ENCODE results near the gene DEAF1.

DEAF1 gene

DNA sequence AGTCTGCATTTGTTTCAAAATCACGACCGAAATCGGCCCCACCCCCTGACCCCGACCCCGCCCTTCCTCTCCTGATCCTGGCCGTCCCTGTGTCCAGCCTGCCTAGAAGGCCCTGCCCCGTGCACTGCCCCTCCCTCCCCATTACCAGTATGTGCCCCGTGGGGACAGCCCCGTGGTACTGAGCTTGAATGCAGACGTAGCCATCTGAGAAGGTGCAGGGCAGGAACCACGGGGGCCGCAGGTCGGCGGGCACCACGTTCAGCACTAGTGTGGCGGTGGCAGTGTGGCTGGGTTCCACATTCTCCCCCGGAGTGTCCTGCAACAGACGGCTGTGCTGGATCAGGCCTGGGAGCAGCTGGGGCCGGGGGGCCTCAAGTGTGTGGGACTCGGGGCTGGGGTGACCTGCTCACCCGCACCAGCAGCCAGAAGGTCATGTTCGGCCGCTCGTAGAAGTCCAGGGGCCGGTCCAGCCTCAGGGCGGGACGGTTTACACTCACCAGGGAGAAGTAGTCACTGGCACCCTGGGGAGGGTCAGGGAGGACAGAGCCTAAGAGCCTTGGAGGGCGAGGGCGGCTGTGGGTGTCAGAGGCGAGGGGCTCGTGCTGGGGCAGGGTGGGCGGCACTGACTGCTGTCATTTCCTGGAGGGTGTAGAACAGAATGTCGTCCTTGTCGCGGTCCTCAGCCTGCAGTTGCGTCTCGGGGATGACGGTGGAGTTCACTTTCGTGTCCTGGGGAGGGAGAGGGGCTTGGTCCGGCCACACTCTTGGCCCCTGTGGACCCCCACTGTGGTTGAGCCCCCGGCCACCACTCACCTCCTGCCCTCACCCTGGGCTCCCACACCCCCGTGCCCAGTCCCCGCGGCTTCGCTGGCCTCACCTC lies 73.8 kb downstream of the DEAF1 start:
- ATAC-seq, result no peak

DNA sequence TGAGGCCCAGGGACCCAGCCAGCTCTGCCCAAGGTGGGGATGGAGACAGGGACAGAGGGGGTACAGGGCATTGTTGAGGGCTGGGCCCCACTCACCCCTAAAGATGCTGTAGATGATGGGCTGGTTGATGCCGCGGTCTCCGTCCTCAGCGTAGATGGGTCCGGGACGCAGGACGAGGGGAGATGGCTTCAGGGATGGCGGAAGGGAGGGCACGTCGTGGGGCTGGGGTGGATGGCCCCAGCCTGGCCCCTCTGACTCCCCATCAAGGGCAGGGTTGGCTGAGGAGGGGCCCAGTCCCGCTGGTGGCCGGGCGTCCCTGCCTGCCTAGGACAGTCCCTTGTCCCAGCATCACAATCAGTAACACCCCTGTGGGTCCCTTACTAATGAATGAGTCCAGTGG lies 74.8 kb downstream of the DEAF1 start:
- no peak for ATAC-seq

DNA sequence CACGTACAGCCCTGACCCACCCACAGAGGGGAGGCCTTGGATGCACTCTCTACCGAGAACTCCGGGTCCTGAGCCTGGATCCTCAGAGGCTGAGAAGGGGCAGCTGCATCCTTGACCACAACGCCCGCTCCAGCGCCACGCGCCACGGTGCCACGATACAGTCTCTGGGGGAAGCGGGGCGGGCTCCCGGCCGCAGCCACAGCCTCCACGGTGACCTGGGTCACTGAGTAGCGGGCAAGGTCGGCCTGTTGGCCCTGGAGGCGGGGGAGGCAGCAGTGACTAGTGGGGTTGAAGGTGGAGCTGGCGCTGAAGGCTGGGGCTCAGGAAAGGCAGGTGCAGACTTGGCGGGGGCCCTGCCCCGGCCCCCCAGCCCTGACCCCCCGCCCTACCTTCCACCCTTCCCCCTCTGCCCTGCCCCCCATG lies 75.4 kb downstream of the DEAF1 start:
- ATAC-seq, result no peak

DNA sequence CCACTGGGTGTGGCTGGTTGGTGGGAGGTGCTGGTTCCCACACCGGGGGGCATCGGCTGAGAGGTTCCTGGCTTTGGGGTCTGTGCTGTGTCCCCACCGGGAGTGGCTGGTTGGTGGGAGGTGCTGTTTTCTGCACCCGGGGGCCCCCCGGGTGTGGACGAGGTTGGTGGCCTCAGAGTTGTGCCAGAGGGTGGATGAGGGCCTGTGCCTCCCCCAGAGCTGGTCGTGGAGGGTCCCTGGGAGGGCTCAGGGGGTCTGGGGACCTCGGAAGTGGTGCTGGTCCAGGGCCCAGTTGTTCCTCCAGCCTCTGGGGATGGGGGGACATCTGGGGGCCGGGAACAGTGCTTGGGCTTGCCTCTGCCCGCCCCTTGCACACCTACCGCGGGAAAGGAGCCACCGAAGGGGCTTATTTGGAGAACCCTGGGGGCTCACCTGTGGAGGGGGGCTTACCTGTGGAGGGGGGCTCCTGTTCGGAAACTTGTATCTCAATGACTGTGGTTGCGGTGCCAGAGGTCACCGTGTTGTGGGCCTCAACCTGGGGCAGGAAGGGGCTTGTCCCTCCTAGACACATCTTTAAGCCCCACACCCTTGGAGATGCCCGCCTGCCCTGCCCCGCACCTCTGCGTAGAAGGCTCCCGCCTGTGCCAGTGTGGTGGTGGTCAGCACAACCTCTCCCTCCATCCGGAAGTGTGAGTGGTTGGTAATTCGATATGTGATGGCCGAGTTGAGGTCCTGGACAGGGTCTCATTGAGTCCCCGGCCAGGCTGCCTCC lies 76.0 kb downstream of the DEAF1 start:
- ATAC-seq, result no peak

DNA sequence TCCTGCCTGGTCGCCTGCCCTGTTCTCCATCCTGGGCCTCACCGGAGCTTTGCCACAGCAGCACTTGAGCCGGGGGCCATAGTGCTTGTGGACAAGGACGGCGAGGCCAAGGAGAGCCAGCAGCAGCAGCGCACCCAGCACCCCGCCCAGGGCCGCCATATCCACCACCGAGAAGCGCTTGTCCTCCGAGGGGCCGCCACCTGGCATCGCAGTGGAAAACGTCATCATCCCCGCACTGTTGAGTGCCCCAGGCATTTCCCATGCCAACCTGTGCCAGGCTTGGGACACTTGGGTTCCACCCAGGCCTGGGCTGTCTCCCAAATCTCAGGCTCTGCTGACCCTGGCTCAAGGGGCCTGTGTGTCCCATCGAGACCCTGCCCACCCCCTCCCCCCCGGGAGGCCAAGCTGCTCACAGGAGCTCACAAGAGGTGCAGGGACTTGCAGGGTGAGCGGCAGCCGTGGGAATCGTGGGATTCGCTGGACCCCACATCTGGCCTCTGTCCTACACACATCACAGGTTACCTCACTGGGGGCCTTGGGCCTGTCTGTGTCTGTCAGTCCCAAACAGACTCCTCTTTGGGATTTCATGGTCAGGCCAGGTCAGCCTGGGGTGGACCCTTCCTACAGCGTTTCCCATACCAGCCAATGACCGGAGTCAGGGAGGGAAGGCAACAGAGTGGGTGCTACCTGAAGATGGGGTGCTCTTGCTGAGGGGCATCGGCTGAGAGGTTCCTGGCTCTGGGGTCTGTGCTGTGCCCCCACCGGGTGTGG lies 76.9 kb downstream of the DEAF1 start:
- ATAC-seq, result no peak

DNA sequence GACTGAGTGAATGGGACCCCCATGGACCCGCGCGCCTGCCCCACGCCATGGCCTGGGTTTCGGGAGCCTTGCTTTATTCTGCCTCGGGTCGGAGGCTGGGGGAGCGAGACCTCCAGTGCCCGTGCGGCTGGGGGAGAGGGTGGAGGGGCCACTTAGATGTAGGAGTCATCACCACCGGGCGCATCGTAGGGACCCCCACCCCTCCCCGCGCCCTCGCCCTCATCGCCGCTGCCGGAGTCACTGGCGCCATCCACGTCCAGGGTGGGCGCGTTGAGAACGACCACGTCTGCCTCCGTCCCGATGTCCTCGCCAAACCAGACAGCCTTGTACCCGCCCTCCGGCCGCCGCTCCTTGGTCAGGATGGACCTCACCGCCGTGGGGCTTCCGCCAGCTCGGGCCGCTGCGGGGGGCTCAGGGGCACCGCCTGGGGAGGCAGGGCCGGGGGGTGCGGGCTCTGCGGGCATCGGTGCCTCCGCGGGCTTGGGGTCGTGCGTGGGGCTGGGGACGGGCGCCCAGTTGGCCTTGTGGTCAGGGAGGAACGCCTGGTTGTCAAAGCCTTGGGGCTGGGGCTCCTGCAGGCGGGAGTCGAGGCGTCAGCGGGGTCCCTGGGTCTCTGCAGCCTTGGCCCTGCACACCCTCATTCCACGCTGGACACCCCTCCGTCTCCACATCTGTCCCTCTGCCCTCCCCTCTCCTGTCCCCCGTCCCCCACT lies 77.7 kb downstream of the DEAF1 start:
- no peak for ATAC-seq

DNA sequence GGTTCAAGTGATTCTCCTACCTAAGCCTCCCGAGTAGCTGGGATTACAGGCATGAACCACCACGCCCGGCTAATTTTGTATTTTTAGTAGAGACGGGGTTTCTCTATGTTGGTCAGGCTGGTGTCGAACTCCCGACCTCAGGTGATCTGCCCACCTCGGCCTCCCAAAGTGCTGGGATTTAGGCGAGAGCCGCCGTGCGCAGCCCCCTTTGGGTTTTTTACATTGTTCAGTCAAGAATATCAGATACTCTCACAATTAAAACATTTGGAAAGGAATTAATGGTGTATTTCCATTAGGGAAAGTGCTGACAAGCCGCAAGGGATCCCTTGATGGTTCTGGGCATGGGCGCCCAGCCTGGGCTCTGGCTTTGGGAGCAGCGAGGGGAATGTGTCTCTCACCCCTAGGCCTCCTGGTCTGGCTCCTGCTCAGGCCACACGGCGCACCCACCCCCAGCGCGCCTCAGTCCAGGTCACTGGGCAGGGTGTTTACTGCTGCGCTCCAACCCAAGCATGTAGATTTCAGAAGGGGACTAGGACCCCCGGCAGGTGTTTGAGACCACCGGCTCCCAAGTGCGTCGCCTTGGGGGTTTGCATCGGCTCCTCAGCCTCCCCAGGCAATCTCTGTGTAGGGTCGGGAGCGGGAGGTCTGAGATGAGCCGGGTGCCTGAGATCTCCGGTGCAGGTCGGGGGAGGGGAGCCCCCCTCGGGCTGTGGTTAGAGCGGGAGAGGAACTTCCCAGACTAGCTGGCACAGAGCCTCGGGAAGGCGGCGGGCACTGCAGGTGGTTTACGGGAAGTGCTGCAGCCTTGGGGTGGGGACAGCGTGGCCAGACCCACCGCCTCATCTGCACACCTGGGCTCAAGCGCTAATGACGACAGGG lies 78.5 kb downstream of the DEAF1 start:
- ATAC-seq, result no peak

DNA sequence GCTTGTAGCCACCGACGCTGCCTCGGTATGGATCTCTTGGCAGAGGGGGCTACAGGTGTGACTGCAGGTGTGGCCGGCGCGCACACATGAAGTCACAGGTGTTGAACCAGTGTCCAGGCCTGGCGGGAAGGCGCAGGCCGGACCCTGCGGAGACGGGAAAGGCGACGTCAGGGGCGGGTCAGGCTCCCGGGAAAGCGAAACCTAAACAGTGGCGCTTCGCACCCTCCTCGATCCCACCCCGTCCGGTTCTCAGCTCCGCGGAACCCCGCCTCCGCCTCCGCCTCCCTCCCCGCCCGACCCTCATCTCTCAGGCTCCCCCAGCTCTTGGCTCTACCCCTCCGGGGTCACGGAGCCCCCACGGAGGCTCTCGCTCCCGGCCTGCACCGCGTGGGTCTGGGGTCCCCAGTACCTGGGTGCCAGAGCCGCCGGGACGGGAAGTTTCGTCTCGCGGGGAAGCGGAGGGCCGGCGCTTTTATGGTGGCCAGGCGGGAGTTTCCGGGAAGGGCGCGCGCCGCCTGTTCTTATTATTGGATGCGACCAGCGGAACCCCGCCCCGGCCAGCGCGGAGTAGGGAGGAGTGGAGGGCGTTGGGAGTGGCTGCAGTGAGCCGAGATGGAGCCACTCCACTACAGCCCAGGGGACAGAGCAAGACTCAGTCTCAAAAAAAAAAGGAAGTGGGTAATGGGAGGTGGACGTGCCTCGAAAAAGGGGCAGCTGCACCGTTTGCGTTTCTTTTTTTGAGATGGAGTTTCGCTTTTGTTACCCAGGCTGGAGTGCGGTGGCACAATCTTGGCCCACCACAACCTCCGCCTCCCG lies 79.3 kb downstream of the DEAF1 start, which contains the start of gene IRF7:
IRF7 (minus strand) TSS at position 447 of the 816 bp plus-strand sequence. CDS start 586 bp downstream, outside the sequence.
- peak; percentile 84 to 85 for ATAC-seq

DNA sequence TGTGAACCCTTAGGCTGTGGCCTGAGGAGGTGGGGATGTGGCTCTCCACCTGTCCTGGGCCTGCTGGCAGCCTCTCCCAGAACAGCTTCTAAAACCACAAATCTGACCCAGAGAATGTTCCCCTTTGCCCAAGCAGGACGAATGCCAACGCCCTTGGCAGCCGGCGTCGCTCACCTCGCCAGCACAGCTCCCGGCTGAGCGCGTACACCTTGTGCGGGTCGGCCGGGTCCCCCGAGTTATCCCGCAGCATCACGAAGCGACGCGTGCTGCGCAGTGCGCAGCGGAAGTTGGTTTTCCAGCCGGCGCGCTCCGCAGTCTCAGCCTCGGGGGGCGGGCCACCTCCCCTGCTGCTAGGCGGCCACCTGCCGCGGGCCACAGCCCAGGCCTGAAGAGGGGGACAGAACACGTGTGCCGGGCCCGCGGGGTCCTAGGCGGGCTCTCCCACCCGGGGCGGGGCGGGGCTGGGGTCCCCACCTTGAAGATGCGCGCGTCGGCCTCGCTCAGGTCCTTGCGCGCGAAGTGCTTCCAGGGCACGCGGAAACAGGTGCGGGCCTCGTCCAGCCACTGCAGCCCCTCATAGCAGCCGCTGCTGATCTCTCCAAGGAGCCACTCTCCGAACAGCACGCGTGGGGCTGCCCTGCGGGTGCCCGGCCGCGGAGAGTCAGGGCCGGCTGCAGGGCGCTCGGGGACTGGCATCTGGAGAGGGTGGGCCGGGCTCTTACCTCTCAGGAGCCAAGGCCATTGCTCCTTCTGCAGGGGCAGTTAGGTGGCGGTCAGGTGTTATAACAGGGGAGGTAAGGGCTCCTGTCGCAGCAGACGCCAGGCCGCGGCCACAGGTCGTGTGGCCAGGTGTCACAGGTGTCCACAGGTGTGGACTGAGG lies 80.2 kb downstream of the DEAF1 start:
- ATAC-seq, result no peak

DNA sequence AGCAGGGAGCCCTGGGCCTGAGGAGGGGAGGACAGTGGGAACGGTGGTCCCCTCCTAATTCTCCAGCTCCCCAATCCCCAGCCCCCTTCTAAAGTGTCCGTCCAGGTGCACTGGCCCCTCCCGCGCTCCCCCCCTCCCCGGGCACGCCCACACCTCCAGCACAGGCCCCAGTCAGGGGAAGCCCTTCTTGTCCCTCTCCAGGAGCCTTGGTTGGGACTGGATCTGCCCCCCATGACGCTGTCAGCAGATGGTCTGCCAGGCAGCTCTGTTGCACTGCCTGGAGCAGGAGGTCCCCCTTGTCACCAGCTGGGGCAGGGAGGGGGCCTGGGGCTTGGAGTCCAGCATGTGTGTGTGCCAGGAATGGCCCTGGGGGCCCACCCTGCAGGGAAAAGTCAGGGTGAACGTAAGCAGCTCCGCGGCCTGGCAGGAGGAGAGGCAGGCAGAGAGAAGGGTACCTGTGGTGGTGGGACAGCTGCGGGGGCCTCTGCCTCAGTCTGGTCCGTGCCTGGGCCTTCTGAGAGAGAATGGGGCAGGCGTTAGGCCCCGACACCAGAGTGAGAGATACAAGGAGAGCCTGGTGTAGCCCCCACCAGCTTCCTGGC lies 80.9 kb downstream of the DEAF1 start:
- no peak for ATAC-seq

DNA sequence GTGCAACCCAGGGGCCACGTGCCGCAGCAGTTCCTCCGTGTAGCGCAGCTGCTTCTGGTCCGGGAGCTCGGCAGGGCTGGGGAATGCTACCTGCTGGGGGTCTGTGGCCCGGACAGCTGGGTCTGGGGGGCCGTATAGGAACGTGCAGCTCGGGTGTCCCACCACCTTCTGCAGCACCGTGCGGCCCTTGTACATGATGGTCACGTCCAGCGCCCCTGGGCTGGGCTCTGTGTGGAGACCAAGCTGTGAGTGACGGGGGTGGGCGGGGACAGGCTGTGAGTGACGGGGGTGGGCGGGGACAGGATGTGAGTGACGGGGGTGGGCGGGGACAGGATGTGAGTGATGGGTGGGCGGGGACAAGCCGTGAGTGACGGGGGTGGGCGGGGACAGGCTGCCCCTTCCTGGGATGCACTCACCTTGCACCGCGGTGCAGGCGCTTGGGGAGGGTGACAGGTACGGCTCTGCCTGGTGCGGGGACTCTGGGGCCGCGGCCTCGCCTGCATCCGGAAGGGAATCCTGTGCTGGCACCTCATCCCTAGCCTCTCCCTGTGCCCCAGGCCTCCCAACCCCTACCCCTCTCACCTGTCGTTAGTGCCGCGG lies 81.6 kb downstream of the DEAF1 start:
- peak; percentile 22 to 24 for ATAC-seq

DNA sequence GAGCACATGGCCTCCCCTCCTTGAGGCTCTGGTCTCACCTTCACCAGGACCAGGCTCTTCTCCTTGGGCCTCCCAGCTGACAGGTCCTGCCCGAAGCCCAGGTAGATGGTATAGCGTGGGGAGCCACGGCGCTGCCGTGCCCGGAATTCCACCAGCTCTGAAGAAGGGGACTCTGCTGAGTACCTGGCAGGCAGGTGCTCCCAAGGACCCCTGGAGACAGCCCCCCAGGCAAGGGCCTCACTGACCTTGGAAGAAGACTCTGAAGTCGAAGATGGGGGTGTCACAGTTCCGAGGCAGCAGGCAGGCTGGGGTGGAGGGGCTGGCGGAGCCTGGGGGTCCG lies 82.1 kb downstream of the DEAF1 start:
- no peak for ATAC-seq

DNA sequence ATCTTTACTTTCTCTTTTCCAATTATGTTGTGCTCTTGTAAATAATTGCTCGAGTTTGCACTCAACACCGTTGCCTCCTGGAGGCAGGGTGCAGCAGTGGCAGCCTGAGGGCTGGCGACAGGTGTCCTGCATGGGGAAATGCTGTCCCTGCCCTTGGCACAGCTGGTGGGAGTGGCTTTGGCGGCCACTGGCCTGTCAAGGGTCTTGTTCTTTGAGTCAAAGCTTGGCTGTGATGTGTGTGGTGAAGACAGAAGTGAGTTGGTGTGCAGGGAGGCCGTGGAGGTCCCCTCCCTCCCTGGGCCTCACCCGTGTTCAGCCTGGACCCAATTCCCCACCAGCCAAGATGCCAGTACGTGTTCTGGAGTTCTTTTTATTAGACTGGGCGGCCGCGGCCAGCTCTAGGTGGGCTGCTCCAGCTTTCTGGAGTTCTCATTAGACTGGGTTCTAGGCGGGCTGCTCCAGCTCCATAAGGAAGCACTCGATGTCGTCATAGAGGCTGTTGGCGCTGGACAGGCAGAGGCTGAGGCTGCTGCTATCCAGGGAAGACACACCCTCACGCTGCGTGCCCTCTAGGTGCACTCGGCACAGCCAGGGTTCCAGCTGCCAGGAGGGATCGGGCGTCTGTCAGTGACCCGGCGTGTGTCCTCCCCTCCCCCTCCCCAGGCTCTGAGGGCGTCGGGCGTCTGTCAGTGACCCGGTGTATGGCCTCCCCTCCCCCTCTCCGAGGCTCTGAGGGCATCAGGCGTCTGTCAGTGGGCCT lies 82.6 kb downstream of the DEAF1 start:
- ATAC-seq, result no peak

DNA sequence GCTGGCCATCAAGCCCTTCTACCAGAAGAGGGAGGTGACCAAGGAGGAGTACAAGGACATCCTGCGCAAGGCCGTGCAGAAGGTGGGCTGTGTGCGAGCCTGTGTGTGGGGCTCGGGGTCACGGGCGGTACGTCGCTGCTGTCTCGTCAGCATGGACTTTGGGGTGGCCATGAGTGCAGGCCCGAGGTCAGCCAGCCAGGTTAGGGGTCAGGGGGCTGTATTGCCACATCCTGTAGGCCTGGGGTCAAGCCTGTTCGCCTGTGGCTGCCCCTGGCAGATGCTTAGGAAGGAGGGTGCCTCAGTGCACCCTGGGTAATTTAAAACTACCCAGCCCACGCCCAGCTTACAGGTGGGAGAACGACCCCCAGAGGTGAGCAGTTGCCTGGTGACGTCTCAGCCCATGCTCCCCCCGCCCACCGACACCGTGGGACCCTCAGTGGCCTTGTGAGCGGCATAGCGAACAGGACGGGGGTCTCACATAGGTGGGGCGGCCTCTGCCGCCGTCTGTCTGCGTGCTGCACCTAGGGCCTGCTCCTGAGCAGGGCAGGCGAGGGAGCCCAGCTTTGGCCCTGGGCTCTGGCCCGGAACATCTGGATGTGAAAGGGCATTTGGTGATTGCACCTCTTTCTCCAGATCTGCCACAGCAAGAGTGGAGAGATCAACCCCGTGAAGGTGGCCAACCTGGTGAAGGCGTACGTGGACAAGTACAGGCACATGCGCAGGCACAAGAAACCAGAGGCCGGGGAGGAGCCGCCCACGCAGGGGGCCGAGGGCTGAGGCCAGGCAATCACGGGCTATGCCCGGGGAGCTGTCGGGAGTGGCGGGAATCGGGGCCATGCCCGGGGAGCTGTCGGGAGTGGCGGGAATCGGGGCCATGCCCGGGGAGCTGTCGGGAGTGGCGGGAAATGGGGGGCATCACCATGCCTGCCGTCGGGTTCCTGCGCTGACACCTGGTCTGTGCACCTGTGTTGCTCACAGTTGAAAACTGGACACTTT lies 83.7 kb downstream of the DEAF1 start:
- ATAC-seq, result no peak

DNA sequence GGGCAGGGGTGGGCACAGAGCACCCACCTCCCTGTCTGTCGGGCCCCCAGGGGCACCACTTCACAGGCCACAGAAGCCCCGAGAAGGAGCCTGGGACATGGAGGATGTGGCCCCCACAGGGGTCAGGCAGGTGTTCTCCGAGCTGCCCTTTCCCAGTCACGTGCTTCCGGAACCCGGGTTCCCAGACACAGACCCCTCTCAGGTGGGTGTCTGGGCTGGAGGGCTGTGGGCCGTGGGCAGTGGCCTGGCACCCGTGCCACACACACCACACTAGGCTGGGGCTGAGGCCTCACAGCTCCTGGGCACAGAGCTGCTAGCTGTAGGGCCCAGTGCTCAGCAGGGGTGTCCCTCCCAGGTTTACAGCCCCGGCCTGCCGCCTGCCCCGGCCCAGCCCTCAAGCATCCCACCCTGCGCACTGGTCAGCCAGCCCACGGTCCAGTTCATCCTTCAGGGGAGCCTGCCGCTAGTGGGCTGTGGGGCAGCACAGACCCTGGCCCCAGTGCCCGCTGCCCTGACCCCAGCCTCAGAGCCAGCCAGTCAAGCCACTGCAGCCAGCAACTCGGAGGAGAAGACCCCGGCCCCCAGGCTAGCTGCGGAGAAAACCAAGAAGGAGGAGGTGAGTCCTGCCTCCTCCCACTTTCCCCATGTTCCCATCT lies 84.7 kb downstream of the DEAF1 start:
- no peak for ATAC-seq

DNA sequence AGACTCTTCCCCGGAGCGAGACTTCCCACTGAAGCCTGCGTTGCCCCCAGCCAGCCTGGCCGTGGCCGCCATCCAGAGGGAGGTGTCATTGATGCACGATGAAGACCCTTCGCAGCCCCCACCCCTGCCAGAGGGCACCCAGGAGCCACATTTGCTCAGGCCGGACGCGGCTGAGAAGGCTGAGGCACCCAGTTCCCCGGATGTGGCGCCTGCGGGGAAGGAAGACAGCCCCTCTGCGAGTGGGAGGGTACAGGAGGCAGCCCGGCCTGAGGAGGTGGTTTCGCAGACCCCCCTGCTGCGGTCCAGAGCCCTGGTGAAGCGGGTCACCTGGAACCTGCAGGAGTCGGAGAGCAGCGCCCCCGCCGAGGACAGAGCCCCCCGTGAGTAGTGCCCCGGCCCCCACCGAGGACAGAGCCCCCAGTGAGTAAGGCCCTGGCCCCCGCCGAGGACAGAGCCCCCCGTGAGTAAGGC lies 85.6 kb downstream of the DEAF1 start:
- ATAC-seq, result no peak

Data from activated CD4-positive, CD25-positive, alpha-beta regulatory T cell treated with anti-CD3 and anti-CD28 coated beads, Interleukin-2, amount 50 U/mL, for 24 hours (primary cell).